Measurements from ENCODE around the gene INTU.

The INTU gene

DNA sequence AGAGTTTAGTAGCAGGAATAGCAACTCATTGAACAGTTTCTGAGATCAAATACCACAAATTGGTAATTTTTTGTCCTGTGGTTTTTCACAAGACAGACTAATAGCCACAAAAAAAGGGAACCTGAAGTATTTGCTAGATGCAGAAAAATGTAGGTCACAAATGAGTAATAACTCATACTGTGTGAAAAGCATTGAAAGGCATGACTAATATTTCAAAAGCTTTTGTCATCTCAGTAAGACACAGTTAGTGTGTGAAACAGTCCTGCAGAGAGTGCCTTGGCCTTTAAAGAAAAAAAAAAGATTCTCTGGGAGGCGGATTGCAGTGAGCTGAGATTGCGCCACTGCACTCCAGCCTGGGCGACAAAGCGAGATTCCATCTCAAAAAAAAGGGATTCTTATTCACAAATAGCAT, 66.0 kb downstream of the INTU start:
- Histone ChIP-seq H3K9me3 (ENCODE audit: control insufficient read depth, insufficient read depth, low read length) (no peaks in the 10 kb centered on the region), H3K36me3 (ENCODE audit: control insufficient read depth, insufficient read depth, low read length) (no peaks in the 10 kb centered on the region), H3K4me3 (ENCODE audit: low read depth, low read length) (no peak overlapping the region), H3K27me3 (ENCODE audit: control insufficient read depth, insufficient read depth, low read length) (no peaks in the 10 kb centered on the region), H3K4me1 (ENCODE audit: control insufficient read depth, insufficient read depth, low read length) (no peaks in the 10 kb centered on the region), H3K9ac (ENCODE audit: low read depth, low read length) (no peak overlapping the region)

DNA sequence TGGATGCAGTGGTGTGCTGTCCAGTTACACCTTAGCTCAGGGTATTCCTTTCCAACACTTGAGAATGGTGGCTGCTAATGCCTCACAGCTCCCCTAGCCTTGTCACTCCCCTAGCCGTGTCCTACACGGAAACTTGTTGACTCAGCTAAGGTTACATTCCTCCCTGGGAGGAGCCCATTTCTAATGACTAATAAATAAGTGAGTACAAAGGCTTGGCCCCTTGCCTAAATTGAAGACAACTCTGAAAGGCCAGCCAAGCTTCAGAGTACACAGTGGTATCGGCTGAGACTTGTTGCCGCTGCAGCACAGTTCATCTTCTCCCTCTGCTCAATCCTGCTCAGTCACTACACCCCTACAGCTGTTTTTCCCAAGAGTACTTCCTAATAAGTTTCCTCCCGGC, 76.2 kb downstream of the INTU start:
- H3K4me3 ChIP-seq (ENCODE audit: low read depth, low read length): no peak overlapping the region
- no peaks in the 10 kb centered on the region for H3K4me1 ChIP-seq (ENCODE audit: control insufficient read depth, insufficient read depth, low read length)
- H3K9ac ChIP-seq (ENCODE audit: low read depth, low read length): no peak overlapping the region
- no peaks in the 10 kb centered on the region for H3K27me3 ChIP-seq (ENCODE audit: control insufficient read depth, insufficient read depth, low read length)
- H3K36me3 ChIP-seq (ENCODE audit: control insufficient read depth, insufficient read depth, low read length): peaks cover 13% of the 10 kb centered on the region
- H3K9me3 ChIP-seq (ENCODE audit: control insufficient read depth, insufficient read depth, low read length): peaks cover 4% of the 10 kb centered on the region

DNA sequence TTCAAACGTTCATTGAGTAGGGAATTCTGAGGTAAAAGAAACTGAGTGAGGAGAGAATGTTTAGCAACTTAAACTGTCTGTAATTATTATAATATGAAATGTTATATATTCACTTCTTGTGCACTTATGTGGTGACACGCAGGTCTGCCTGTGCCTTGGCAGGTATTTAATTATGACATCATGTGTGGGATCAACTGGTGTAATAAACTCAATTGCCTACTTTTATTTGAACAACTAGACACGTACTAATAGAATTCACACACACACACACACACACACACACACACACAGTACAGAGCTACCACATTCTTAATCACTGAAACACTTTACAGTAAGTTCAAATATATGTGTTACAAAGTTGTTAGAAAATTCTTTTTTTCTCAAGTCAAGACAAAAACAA, 76.7 kb downstream of the INTU start:
- Histone ChIP-seq H3K9ac (ENCODE audit: low read depth, low read length) (no peak overlapping the region), H3K4me1 (ENCODE audit: control insufficient read depth, insufficient read depth, low read length) (no peaks in the 10 kb centered on the region), H3K4me3 (ENCODE audit: low read depth, low read length) (no peak overlapping the region), H3K36me3 (ENCODE audit: control insufficient read depth, insufficient read depth, low read length) (peaks cover 13% of the 10 kb centered on the region), H3K9me3 (ENCODE audit: control insufficient read depth, insufficient read depth, low read length) (peaks cover 4% of the 10 kb centered on the region), H3K27me3 (ENCODE audit: control insufficient read depth, insufficient read depth, low read length) (no peaks in the 10 kb centered on the region)

DNA sequence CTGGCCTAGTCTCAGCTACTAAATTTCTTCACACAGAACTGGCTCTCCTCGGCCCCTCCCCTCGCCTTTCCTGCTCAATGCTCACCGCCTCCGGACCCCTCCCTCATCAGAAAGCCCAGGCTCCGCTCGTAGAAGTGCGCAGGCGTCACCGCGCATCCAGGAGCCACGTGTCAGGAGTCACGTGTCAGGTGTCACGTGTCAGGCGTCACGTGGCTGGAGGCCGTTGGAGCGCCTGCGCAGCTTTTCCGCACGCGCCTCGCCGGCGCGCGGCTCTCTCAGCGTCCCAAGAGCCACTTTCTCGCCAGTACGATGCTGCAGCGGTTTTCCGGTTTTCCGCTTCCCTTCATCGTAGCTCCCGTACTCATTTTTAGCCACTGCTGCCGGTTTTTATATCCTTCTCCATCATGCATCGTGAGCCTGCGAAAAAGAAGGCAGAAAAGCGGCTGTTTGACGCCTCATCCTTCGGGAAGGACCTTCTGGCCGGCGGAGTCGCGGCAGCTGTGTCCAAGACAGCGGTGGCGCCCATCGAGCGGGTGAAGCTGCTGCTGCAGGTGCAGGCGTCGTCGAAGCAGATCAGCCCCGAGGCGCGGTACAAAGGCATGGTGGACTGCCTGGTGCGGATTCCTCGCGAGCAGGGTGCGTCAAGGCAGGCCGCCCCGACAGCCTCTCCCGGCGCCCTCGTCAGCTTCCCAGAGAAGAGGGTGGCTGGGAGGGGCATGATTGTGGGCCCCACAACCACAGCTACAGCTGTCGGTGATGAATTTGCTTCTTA, 97.6 kb downstream of the INTU start, which contains the start of gene SLC25A31:
TSS of gene SLC25A31 (plus strand) at position 259 of the 772 bp plus-strand sequence. CDS start at position 405, 146 bp downstream.
- Histone ChIP-seq H3K36me3 (ENCODE audit: control insufficient read depth, insufficient read depth, low read length) (no peaks in the 10 kb centered on the region), H3K9ac (ENCODE audit: low read depth, low read length) (no peak within 1 kb of the TSS), H3K4me1 (ENCODE audit: control insufficient read depth, insufficient read depth, low read length) (no peaks in the 10 kb centered on the region), H3K4me3 (ENCODE audit: low read depth, low read length) (no peak within 1 kb of the TSS), H3K27me3 (ENCODE audit: control insufficient read depth, insufficient read depth, low read length) (no peaks in the 10 kb centered on the region), H3K9me3 (ENCODE audit: control insufficient read depth, insufficient read depth, low read length) (no peaks in the 10 kb centered on the region)

DNA sequence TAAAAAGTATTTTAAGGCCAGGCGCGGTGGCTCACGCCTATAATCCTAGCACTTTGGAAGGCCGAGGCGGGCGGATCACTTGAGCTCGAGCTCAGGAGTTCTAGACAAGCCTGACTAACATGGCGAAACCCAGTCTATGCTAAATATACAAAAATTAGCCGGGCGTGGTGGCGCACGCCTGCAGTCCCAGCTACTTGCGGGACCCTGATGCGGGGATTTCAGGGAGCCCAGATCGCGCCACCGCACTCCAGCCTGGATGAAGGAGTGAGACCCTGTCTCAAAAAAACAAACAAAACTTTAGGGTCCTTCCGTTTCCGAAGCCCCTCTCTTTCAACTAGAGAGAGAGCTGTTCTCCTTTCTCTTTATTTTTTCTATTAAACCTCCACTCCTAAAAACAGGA, 98.6 kb downstream of the INTU start:
- no peak overlapping the region for H3K4me3 ChIP-seq (ENCODE audit: low read depth, low read length)
- H3K36me3 ChIP-seq (ENCODE audit: control insufficient read depth, insufficient read depth, low read length): no peaks in the 10 kb centered on the region
- no peaks in the 10 kb centered on the region for H3K9me3 ChIP-seq (ENCODE audit: control insufficient read depth, insufficient read depth, low read length)
- no peaks in the 10 kb centered on the region for H3K4me1 ChIP-seq (ENCODE audit: control insufficient read depth, insufficient read depth, low read length)
- no peaks in the 10 kb centered on the region for H3K27me3 ChIP-seq (ENCODE audit: control insufficient read depth, insufficient read depth, low read length)
- H3K9ac ChIP-seq (ENCODE audit: low read depth, low read length): no peak overlapping the region

DNA sequence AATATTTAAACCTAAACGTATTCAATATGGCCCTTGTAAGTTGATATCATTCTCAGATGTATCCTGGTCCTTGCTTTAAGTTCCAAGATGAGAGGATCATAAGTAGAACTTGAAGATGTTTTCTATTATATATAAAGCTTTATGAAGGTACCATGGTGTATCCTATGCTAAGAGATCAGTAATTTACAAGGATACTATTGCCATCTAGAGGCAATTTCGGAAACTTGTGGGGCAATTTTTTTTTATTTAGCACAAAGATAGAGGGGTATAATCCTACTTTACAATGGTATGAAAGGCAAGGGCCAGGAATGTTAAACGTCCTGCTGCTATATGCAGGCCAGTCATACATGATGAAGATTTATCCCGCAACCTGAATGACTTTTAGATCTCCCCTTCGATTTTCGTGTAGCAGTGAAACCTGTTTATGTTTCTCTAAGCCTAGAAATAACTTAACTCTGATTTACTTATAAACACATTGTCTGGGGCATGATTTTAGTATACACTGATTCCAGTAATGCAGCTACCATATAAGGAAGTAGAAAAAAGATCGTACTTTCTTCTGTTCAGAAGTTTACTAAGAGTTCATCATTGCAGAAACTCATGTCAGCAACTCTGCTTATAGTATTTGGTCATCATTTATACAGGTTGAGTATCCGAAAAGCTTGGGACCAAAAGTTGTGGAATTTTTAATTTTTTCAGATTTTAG, 100.0 kb downstream of the INTU start:
- H3K27me3 ChIP-seq (ENCODE audit: control insufficient read depth, insufficient read depth, low read length): no peaks in the 10 kb centered on the region

DNA sequence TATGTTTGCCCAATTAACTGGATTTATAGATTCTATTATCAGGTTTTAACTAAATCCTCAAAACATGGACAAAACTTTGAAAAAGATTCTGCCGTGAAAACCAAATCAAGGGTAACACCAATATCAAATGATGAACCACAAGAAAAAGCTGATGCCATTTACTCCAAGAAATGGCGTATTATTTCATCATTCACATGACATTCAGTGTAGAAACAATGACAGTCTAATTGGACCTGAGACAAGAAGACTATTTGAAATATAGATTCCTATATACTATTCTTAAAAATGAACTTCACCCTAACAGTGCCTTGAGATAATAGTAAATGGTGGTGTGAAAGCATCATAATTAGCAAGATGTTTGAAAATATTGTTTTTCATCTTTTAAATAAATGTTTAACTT, 102.2 kb downstream of the INTU start:
- no peaks in the 10 kb centered on the region for H3K36me3 ChIP-seq (ENCODE audit: control insufficient read depth, insufficient read depth, low read length)
- H3K4me1 ChIP-seq (ENCODE audit: control insufficient read depth, insufficient read depth, low read length): no peaks in the 10 kb centered on the region
- H3K9ac ChIP-seq (ENCODE audit: low read depth, low read length): no peak overlapping the region
- no peak overlapping the region for H3K4me3 ChIP-seq (ENCODE audit: low read depth, low read length)
- H3K27me3 ChIP-seq (ENCODE audit: control insufficient read depth, insufficient read depth, low read length): no peaks in the 10 kb centered on the region
- H3K9me3 ChIP-seq (ENCODE audit: control insufficient read depth, insufficient read depth, low read length): no peaks in the 10 kb centered on the region

More for the DNA sequence above, 100.0 kb downstream of the INTU start:
- H3K36me3 ChIP-seq (ENCODE audit: control insufficient read depth, insufficient read depth, low read length): no peaks in the 10 kb centered on the region
- no peaks in the 10 kb centered on the region for H3K4me1 ChIP-seq (ENCODE audit: control insufficient read depth, insufficient read depth, low read length)
- H3K4me3 ChIP-seq (ENCODE audit: low read depth, low read length): no peak overlapping the region
- no peaks in the 10 kb centered on the region for H3K9me3 ChIP-seq (ENCODE audit: control insufficient read depth, insufficient read depth, low read length)
- no peak overlapping the region for H3K9ac ChIP-seq (ENCODE audit: low read depth, low read length)

DNA sequence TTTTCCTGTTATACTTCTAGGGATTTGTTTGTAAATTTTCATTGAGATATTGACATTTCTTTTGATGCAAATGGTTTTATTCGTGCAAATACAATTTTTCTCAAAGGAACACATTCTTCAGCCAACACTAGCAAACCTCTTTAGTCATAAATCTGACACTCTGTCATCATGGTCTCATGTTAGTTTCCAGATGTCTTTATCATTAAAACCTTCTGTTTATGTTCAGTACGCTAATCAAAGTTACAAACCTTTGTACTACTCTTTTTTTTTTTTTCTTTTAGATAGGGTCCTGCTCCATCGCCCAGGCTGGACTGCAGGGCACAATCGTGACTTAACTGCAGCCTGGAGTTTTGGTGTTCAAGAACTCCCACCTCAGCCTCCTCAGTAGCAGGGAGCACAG, 104.5 kb downstream of the INTU start:
- Histone ChIP-seq H3K9ac (ENCODE audit: low read depth, low read length) (no peak overlapping the region), H3K36me3 (ENCODE audit: control insufficient read depth, insufficient read depth, low read length) (no peaks in the 10 kb centered on the region), H3K4me1 (ENCODE audit: control insufficient read depth, insufficient read depth, low read length) (no peaks in the 10 kb centered on the region), H3K9me3 (ENCODE audit: control insufficient read depth, insufficient read depth, low read length) (no peaks in the 10 kb centered on the region), H3K27me3 (ENCODE audit: control insufficient read depth, insufficient read depth, low read length) (no peaks in the 10 kb centered on the region), H3K4me3 (ENCODE audit: low read depth, low read length) (no peak overlapping the region)

DNA sequence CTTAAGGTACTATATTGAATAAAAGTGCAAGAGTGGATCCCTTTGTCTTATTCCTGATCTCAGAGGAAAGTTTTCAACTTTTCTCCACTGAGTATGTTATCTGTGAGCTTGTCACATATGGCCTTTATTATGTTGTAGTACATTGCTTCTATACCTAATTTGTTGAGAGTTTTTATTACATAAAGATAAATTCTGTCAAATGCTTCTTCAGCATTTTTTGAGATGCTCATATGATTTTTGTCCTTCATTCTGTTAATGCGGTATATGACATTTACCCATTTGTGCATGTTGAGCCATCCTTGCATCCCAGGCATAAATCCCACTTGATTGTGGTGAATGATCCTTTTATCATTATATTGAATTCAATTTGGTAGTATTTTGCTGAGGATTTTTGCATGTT, 108.5 kb downstream of the INTU start:
- Histone ChIP-seq H3K9me3 (ENCODE audit: control insufficient read depth, insufficient read depth, low read length) (no peaks in the 10 kb centered on the region), H3K27me3 (ENCODE audit: control insufficient read depth, insufficient read depth, low read length) (no peaks in the 10 kb centered on the region), H3K4me3 (ENCODE audit: low read depth, low read length) (no peak overlapping the region), H3K4me1 (ENCODE audit: control insufficient read depth, insufficient read depth, low read length) (no peaks in the 10 kb centered on the region), H3K9ac (ENCODE audit: low read depth, low read length) (no peak overlapping the region), H3K36me3 (ENCODE audit: control insufficient read depth, insufficient read depth, low read length) (no peaks in the 10 kb centered on the region)

DNA sequence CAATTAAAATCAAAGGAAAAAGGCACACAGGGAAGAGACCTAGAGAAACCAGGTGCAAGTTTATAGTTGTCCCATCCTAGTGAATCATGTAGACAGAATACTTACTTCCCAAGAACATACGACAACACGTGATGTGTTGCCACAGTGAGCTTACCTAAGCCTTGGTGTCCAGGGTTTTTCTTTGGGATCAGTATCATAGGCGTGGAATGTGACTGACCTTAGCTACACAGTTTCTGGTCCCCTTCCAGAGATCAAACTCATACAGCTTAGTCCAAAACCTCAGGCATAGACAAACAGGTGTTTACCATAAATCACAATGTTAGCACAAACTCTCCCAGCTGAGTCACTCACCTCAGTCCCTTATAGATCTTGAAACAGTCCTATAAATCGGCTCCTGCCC, 115.1 kb downstream of the INTU start:
- H3K27me3 ChIP-seq (ENCODE audit: control insufficient read depth, insufficient read depth, low read length): no peaks in the 10 kb centered on the region
- H3K9ac ChIP-seq (ENCODE audit: low read depth, low read length): no peak overlapping the region
- no peaks in the 10 kb centered on the region for H3K4me1 ChIP-seq (ENCODE audit: control insufficient read depth, insufficient read depth, low read length)
- H3K4me3 ChIP-seq (ENCODE audit: low read depth, low read length): no peak overlapping the region
- H3K36me3 ChIP-seq (ENCODE audit: control insufficient read depth, insufficient read depth, low read length): no peaks in the 10 kb centered on the region
- H3K9me3 ChIP-seq (ENCODE audit: control insufficient read depth, insufficient read depth, low read length): peaks cover 8% of the 10 kb centered on the region

DNA sequence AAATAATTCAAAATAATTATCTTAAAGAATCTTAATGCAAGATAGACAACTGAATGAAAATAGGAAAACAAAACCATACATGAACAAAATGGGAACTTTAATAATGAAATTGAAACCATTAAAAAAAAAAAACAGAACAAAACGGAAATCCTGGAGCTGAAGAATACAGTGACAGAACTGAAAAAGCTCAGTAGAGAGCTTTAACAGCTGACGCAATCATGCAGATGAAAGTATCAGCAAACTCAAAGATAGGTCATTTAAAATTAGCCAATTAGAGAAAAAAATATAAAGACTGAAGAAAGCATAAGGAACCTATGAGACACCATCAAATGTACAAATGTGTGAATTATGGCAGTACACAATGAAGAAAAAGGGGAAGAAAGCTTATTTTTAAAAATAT, 116.2 kb downstream of the INTU start:
- Histone ChIP-seq H3K4me3 (ENCODE audit: low read depth, low read length) (no peak overlapping the region), H3K36me3 (ENCODE audit: control insufficient read depth, insufficient read depth, low read length) (no peaks in the 10 kb centered on the region), H3K9me3 (ENCODE audit: control insufficient read depth, insufficient read depth, low read length) (peaks cover 8% of the 10 kb centered on the region), H3K9ac (ENCODE audit: low read depth, low read length) (no peak overlapping the region), H3K4me1 (ENCODE audit: control insufficient read depth, insufficient read depth, low read length) (no peaks in the 10 kb centered on the region), H3K27me3 (ENCODE audit: control insufficient read depth, insufficient read depth, low read length) (no peaks in the 10 kb centered on the region)

DNA sequence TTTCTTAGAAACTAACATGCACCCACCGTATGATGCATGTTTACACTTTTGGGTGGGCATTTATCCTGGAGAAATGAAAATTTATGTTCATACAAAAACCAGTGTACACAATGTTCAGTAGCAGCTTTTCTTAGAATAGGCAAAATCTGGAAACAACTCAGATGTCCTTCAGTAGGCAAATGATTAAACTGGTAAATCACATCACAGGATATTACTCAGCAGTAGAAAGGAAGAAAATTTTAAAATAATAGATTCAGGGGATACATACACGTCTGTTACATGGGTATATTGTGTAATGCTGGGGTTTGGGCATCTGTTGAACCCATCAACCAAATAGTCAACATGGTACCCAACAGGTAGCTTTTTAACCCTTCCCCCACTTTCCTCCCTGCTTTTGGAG, 124.1 kb downstream of the INTU start:
- Histone ChIP-seq H3K36me3 (ENCODE audit: control insufficient read depth, insufficient read depth, low read length) (no peaks in the 10 kb centered on the region), H3K27me3 (ENCODE audit: control insufficient read depth, insufficient read depth, low read length) (no peaks in the 10 kb centered on the region), H3K4me1 (ENCODE audit: control insufficient read depth, insufficient read depth, low read length) (no peaks in the 10 kb centered on the region), H3K9me3 (ENCODE audit: control insufficient read depth, insufficient read depth, low read length) (no peaks in the 10 kb centered on the region), H3K9ac (ENCODE audit: low read depth, low read length) (no peak overlapping the region), H3K4me3 (ENCODE audit: low read depth, low read length) (no peak overlapping the region)

All from iPS-15b (cell line).